ENCODE measurements around the gene HOXA7. TPM values are rescaled to one million over a fixed set of nuclear protein-coding genes. Genes with fewer than 3 reads are reported as not detected.

The HOXA7 gene
- total RNA-seq, 1 donor from 2014 or later, result not detected

DNA sequence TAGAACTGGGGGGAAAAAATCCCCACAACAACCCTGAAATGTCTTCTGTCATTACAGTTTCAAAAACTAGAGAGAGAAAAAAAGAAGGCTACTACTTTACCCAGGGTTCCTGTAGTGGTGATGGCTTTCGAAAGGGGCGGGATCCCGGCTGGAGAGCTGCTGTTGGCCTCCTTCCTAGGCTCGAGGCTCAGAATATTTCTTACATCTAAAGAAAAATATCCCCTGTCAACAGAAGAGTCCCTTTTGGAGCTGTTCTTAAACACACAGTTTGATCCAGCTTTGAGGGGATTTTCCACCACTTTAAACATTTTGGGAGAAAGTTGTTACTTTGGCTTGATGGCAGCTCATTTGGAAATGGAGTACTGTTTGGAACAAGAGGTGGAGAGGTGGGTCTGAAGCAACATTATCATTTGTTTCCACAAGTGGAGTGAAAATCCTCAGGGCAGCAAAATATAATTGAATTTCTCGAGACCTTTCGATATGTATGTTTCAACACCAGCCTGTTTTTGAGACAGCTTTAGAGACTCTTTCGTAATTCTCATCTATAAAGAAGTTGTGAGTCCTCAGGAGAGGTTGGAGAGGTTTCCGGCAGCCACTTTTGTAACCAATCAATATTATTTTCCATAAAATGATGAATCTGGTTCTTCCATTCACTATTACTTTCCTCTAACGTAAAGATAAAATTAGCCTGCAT lies 38.4 kb upstream of the HOXA7 start:
- DNase-seq (ENCODE audit: low spot score), result no peak
- intact Hi-C loops (cut with DNase I), result loop anchor here (5.0 to 10.0 kb wide), 3 partner anchors 727 to 900 kb away; no protein-coding TSS in a partner anchor

DNA sequence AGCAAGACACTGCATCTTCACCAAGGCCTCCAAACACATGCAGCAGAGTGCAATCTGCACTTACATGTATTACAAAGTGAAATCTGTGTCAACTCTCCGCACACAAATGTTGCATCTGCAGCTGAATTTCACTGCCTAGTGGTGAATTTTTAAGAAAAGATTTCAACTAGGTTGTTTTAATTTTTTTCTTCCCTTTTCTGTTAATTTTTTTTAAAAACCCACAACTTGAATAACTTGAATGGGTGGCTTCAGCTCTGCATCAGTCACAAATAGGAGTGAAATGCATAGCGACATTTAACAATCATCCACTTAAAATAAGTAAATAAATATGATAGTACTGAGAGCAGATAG lies 37.5 kb upstream of the HOXA7 start:
- intact Hi-C loops (cut with DNase I), result loop anchor here (10.0 kb wide), 1 partner anchor 901 kb away; no protein-coding TSS in a partner anchor
- no peak for DNase-seq (ENCODE audit: low spot score)

DNA sequence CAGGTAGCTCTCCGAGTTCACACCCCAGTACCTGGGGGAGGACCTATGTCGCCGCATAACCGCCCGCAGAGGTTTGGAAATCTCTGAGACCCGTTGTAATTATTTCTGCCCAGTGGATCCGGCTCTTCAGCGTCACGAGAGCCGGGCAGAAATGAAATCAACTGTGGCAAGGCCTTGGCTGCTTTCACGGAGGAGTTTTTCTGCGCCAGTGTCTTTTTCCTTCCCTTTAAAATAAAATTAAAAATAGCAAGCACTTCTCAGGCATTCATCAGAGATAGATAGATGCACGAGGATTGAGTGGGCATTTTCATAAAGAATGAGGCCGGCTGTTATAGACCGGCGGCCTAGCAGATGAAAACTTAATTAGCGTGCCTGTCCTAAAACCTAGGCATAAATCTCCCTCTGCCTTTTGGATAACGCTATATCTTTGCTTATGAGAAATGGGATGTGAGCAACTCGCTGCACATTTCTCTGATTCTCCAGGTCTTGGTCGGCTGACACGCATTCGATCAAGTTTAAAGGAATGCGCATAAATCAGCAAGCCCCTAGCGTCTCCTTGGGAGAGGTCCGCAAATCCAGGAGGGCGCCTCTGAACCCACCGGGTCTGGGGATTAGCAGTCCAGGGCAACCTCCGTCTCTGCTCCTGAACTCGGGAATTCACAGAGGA lies 37.0 kb upstream of the HOXA7 start:
- intact Hi-C loops (cut with DNase I), result loop anchor here (10.0 kb wide), 1 partner anchor 901 kb away; no protein-coding TSS in a partner anchor
- no peak for DNase-seq (ENCODE audit: low spot score)

DNA sequence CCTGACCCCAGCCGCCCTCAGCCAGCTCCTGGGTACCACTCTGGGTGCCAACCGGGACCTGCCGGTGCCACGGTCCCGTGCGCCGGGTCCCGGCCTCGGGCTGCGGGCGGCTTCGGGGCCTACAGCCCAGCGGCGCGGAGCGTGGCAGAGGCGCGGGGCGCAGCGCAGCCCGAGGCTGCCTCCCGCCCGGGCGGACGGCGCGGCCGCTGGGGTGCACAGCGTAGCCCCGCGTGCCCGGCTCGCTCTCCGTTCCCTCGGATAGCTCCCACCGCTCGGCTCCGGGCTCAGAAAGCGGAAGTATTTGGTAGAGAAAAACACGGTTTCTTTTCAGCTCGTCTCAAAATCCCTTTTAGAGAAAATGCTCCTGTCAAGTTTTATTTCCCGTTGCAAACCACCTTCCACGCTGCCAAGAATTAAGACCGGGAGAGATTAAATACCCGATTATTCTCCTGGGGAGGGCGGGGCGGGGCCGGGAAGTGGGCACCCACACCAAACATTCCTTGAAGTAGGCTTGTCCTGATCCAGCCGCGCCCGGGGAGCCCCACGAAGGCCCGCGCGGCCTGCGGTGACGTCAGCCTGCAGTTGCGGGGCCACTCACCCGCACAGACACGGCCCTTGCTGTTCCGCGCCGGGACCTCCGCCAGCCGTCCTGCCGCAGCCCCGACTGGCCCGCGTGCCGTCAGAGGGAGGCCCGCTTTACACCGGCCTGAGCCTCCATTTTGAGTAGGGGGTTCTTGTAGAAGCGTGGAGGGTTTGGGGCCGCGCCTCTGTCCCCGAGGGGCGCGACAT lies 36.3 kb upstream of the HOXA7 start:
- intact Hi-C loops (cut with DNase I), result loop anchor here (10.0 kb wide), 1 partner anchor 902 kb away; no protein-coding TSS in a partner anchor
- DNase-seq (ENCODE audit: low spot score), result peak; percentile 69

DNA sequence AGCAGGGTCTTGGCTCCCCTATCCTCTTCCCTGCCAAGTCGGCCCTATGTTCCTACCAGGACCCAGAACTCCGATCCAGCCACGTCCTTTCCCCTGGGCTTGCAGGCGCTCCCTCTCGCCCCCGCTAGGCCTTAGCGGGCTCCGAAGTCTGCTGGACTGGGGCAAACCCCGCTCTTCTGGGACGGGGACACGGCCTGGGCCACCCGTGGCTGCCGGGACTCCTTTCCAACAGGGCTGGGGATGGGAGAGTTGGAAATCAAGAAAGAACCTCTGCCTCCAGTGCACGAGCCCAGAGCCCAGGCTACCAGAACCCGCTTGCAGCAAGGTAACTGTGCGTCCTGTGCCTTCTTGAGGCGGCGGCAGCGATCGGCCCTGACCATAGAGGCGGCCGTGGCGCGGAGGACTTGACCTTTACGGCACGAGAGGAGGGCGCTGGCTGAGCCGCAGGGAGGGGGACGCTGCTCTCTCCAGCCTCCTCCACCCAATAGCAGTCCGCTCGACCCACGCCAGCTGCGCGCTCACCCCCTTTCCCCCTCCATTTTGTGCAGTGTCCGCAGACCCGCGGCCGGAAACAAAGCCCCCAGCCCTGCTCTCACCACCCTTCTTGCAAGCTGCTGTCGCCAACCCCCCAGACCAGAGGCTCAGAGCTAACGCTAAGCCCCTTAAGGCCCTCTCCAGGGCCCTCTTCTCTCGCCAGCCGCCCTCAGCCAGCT lies 35.5 kb upstream of the HOXA7 start:
- intact Hi-C loops (cut with DNase I), result loop anchor here (10.0 kb wide), 1 partner anchor 903 kb away; no protein-coding TSS in a partner anchor
- peak; percentile 72 for DNase-seq (ENCODE audit: low spot score)

DNA sequence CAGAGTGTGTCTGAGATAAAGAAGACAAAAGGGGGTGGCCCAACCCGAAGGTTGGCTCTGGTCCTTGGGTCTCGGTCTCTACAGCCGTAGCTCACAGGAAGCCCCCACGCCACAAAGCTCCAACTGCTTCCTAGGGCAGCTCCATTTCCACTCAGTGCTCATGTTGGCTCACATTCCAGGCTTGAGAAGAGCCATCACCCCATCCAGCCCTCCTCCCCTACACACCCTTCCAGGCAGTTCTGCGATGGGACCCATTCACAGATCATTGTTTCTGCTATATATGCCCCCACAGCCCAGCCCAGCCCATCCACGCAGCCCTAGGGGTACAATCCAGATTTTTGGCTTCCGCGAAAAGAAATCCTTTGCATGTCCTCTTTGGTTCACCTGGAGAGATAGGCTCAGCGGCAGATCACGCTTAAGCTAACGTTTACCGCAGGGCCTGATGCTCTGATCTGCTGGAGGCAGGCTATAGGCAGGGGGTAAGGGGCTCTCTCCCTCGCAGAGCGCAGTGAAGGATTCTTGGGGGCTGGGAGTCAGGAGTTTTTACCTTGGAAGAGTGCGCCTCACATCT lies 34.8 kb upstream of the HOXA7 start:
- intact Hi-C loops (cut with DNase I), result loop anchor here (10.0 kb wide), 1 partner anchor 904 kb away; no protein-coding TSS in a partner anchor
- peak; percentile 33 for DNase-seq (ENCODE audit: low spot score)

DNA sequence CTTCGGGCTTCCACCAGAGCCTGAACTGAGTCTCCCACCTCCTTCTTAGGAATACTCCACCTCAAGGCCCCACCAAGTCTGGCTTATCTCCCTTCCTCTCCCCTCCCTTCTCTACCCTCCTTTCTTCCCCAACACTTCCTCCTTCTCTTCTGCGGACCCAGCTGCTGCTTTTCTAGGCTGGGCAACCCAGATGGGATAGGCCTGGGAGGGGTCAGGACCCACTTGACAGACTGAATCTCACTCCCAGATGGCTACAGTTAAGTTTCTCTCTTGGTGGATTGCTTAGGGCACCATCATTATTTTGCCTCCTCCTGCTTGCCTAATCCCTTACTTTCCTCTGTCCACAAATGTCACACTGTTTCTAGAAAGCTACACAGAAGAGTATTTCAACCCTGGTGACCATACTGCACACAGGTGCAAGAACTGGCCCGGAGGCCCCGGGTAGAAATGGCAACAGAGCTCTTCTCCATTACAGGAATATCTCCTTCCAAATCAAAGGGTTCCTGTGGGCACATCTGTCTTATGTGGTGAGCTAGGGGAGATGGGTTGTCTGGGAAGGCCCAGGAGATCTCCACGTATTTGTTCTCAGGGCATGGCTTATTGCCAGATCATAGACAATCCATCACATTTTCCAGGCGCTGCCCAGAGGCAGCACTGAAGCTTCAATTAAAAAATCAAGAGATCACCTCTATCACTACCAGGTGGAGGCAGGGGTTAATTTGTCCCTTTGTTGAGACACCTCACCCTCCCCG lies 33.7 kb upstream of the HOXA7 start:
- intact Hi-C loops (cut with DNase I), result loop anchor here (10.0 kb wide), 1 partner anchor 905 kb away; no protein-coding TSS in a partner anchor

DNA sequence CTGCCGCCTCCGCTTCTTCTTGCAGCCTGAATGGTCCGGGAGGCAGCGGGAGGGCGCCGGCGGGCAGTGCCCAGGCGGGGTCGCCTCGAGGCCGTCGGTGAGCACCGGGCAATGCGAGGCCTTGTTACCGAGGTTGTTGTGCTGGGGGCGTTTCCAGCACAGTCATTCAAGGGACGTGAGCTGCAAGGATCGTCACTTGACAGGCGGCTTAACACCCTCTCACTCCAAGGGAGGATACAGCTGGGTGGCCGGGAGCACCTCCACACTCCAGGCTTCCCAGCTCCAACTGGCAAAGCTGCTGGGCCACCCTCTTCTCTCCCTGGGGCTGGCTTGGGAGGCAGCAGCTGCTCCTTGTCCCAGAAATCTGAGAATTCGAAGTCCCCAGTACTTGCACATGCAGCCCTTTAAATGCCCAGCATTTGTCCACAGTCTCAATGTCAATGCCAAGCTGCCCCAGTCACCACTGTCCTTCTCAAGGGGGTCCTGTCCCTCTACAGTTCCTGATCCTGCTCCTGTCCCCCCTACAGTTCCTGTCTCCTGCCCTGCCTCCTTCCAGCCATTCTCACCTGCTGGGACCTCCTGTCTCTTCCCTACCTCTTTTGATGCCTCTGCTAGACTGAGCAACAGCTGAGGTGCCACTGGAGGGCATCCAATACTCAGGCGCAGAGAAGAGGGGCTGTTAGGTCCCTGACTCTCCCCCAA lies 33.0 kb upstream of the HOXA7 start:
- peak; percentile 43 for DNase-seq (ENCODE audit: low spot score)
- intact Hi-C loops (cut with DNase I), result no loop called here

More for the DNA sequence above, 33.7 kb upstream of the HOXA7 start:
- peak; percentile 50 for DNase-seq (ENCODE audit: low spot score)

DNA sequence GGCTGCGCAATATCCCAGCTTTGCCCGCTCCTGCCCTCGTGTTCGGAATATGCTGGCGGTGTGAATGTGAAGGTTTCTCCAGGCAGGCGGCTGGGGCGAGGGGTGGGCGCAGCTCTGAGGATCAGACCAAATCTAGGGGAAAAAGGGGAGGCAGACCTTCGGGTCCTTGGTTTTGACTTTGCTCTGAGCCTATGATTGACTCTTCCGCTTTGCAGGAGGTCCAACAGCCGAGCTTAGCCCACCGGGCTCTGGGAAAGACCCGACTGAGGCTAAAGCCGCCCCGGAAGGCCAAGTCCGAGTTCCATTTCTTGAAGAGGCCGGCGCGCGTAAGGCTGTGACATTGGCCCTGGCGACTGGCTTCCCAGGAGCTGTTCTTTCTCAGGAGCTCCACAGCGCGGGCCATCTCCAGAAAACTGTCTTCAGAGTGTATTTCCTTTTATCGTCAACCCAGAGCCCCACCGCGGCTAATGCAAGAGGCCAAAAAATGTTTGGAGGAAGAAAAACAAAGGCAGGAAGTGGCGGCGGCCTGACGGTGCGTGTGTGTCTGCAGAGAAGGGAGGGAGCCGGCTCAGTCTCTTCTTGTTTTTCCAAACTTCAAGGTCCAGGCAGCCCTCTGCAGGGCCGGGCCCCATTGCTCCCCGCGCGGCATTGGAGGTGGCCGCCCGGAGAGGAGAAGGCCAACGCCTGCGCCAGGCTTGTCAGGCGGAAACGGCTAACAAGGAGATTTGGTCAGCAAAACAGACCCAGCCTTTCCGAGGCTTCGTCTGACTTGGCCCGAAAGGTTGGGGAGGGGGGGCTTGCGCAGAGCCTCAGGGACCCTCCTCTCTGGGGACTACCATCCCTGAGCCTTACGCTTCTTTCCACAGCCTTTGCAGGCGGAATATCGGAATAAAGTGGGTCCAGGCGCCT lies 32.2 kb upstream of the HOXA7 start:
- peak; percentile 76 for DNase-seq (ENCODE audit: low spot score)
- intact Hi-C loops (cut with DNase I), result no loop called here

DNA sequence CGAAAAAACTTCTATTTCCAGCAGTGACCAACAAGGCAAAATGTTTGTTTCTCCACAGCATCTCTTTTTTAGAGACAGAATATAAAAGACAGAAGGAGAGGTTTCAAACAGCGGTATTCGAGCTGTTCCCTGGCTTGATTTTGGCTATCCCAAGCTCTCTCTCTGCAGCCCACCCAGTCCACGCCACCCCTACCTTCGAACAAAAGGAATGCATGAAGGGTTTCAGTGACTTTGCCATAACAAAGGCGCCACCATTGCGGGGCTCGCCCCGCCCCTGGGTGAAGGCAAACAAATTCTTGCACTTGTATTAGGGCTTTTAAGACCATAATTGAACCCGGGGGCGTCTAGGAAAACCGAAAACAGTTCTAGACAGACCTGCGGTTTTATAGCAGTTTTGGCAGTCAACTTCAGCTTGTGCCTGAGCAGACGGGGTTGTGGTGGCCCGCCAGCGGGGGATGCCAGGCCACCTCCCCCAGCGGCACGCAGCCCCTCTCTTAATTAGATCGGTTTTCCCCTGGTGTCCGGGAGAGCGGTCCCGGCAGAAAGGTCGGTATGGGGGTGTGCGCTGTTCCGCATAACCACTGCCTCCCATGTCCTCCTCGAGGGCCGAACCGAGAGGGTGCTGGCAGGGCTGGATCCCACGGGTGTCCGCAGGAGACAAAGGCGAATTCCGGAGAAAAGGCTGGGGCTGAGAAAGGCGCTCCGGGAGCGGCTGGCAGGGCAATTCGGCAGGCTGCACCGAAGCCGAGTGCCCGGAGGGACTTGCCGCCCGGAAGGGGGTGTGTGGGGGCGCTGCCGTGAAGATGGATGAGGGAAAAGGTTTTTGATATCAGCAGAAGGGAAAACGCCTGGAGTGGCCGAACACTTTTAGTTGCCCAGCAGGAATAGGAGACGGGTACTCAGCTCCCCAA lies 31.3 kb upstream of the HOXA7 start:
- peak; percentile 74 for DNase-seq (ENCODE audit: low spot score)
- intact Hi-C loops (cut with DNase I), result no loop called here

DNA sequence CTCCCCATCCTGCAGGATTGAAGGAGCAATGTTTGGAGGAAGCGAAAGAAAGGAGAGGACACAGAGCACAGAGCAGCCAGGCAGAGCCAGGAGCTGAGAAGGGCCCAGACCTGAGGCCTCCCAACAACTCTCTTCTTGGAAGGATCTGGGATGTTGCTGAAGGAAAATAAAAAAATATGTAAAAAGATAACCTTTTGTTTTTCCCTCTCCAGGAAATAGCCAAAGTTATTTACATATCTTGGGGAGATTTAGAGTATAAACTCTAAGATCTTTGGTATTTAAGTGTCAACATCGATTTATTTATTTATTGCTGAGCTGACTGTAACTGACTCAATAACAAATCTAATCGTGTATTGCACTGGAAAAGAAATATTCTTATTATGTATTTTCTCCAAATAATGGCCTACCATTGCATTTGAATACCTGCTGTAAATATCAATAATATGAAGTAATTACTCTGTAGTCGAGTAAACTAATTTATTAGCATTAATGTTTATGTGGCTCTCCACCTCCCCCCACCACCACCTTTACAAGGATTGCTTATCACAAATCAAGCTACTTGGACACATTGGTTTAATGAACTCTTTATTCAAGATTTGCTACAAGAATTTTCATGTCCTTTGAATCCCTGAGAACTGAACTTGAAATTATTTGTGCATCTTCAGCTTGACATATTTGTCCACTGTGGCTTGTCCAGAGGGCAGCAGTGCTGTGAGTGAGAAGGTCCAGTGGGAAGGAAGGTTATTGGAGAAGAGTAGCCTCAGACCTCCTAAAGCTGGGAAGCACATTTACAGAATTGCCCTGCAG lies 30.4 kb upstream of the HOXA7 start:
- intact Hi-C loops (cut with DNase I), result no loop called here

DNA sequence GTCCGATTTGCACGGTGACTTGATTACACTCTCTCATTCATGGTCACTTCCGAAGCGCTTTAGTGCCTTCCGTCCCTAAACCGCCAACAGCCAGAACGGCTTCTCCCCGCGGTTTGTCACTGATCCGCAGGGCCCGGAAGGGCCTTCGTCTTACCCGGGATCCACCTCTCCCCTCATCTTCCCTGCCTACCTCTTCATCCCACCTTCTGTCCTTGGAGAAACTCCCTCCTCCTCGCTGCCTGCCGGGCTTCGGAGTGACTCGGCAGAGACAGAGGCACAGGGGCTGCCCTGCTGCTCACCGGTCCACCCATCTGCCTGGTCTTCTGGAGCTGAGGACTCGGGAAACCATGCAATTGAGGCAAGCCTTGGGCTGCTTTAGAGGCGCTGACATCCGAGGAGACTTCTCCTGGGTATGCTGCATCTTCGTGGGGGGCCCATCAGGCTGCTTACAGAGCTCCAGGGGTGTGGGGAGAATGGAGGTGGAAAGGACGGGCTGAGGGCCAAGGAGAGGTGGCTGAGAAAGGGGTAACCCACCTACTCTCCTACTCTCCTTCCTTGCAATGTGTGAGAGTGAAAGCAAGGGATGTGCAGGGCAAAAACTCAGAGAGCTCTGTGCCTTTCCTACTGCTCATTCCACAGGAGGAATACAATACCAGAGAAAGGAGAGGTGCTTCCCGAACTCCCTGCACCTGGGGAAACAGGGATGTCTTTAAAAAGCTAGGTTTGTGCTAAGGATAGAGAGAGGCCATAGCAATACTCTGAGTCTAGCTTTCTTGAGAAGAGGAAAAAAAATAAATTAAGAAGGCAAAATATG lies 29.6 kb upstream of the HOXA7 start:
- peak; percentile 67 for DNase-seq (ENCODE audit: low spot score)
- intact Hi-C loops (cut with DNase I), result no loop called here

More for the DNA sequence above, 30.4 kb upstream of the HOXA7 start:
- DNase-seq (ENCODE audit: low spot score), result no peak

DNA sequence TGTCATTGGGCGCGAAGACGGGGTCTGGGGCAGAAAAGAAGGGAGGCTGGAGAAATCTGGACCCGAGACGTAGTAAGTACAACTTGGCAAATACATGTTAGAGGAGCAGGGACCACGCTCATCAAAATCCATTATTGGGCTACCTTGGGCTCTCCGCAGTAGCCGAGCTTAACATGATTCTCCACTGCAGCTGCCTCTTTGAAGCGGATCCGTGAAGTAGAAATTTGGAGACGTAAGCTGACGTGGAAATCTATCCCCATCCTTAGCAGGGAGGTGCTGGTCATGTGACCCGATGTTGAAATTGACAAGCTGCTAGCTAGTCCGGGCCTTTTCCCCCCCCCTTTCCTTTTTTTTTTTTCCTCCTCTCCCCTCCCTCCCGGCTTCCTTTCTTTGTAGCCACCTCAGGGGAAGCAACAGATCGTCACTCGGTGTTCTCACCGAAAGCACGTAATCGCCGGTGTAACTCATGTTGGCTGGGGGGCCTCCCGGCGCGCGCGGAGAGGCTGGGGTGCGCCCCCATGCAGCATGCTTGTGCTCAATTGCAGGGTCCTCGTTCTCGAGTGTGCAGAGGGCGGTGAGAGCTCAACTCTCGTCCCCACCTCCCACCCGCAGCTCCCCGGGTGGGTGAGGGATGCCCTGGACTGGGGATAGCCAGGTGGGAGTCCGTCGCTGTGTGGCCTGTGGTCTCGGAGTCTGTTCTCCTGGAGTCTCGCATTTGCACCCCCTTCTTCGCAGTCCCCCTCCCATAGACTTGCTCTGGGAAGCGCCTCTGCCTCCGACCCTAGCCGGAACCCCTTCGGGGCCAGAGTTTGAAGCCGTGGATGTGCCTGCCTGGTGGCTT lies 28.8 kb upstream of the HOXA7 start, which contains the start of gene HOXA11:
HOXA11 (minus strand) TSS at position 220 of the 841 bp plus-strand sequence; CDS start at position 132, 88 bp downstream.
- DNase-seq (ENCODE audit: low spot score), result peak; percentile 61
- intact Hi-C loops (cut with DNase I), result no loop called here
